HG02938 (cell line): ENCODE results near the gene AGPAT2.

Experiments used
- ATAC-seq: cut with Tn5 transposase; IDR thresholded peaks from one replicate; pipeline ENCODE4 v1.9.1; 2021; ENCODE audit warnings: mild to moderate bottlenecking, moderate library complexity; ENCODE audit not compliant: unreplicated experiment

Gene AGPAT2

DNA sequence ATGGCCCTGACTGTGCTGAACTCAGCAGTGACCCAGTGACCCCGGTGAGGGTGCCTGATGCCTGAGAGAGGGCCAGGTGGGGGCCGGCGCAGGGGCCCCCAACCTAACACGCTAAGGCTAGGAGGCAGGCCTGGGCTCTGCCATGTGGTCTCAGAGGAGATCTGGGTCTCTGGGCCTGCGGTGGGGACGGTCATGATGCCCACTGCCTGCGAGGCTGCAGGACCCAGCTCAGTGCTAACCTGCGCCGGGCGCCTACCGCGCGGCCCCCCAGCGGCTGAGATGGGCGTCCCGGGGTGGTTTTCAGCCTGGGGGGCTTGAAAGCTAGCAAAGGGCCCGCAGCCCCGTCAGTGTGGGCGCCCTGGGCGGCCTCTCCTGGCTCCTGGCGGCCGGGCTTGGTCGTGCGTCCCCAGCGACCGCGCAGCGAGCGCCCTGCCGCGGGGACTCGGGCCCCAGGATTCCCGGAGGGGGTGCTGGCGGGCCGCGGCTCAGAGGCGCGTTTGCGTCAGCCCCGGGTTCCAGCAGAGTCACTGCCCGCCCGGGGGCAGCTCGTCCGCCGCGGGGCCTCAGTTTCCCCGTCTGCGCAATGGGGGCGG, 22.1 kb downstream of the AGPAT2 start:
- ATAC-seq = no peak

GRCh38 chr9:136664000-136664915, 23.0 kb downstream of the AGPAT2 start:
- no peak for ATAC-seq

- ATAC-seq = no peak
These were observed 24.3 kb downstream of the AGPAT2 start, which contains the start of gene EGFL7 for GRCh38 chr9:136662656-136663581. EGFL7 (plus strand) TSS chr9:136662916; CDS start chr9:136668283, 5,367 bp downstream.

- no peak for ATAC-seq
These were observed 25.0 kb downstream of the AGPAT2 start for GRCh38 chr9:136662326-136662655.

GRCh38 chr9:136661641-136662325, 25.5 kb downstream of the AGPAT2 start:
- ATAC-seq = no peak

- no peak for ATAC-seq
These were observed 26.2 kb downstream of the AGPAT2 start for GRCh38 chr9:136660971-136661550.

DNA sequence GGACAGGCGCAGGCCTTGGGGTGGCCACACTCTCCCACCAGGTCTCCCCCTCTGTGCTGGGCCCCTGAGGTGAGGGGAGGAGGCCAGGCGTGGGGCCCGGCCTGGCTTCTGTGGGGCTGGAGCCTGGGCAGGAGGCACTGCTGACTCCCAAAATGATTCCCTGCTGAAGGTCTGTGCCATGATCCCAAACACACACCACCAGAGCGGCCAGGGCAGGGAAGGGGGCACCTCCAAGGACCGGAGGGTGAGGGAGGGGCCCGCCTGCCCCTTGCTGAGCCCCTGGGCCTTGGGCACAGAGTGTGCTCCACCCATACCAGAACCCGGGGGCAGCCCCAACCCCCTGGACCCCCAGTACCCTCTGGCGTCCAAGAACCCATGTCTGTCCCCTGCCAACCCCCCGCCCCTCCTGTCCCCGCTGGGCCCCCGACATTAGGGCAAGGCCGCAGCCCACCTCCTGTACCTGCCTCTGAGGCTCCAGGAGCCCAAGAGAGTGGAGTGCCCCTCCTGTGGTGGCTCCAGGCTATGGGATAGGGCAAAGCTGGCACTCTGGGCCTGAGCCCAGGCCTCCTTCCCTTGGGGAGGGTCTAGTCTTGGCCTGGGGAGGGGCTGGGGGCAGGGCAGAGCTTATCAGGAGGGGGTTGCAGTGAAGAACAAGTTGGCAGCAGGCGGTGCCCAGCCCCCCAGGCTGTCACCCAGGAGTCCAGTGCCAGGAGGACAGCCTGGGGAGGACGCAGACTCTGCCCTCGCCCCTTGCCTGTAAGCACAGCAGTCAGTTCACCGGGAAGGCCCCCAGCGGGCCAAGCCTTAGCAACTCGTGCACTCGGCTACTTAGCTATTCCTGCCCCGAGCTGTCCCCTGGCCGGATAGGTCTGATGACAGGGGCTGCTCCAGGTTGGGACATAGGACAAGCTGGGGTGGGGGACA, 27.1 kb downstream of the AGPAT2 start:
- no peak for ATAC-seq

- no peak for ATAC-seq
These were observed 28.3 kb downstream of the AGPAT2 start for GRCh38 chr9:136658849-136659535.

DNA sequence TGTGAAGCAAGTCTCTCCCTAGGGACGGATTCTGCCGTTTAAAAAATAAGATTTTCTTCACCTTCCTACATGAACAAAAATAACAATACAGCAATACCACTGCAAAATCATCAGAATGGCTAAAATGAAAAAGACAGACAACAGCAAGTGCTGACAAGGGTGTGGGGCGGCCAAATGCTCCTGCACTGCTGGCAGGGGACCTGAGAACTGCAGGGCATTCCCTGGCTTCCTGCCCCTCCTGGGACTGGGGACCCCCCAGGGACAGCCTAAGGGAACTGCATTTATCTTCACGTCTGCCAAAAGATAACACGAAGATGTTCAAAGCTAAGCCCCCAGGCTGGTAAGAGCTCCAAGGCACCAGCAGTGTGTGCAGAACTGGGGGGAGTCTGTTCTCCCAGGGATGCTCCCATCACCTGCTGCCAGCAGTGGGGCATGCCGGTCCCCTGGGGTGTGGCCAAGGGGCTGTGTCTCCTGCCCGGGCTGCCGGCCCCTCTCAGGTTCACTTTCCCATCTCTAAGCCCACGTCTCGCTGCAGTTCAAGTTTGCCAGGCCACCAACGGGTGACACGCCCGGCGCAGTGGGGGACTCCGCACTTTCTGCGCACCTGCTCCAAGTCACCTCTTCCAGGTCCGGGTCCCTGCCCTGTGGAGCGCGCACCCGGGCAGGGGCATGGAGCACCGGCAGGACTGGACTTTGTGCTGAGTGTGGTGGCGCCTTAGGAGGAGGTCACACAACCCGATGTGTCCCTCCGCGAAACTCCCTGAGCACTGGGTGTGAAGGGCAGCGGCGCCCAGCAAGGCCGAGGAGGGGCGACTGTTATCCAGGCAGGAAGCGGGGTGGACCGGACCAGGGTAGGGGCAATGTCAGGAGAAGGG, 29.0 kb downstream of the AGPAT2 start:
- no peak for ATAC-seq

GRCh38 chr9:136656795-136657611, 30.3 kb downstream of the AGPAT2 start:
- no peak for ATAC-seq

- ATAC-seq = no peak
These were observed 31.0 kb downstream of the AGPAT2 start for GRCh38 chr9:136656183-136656738.

GRCh38 chr9:136655536-136656182, 31.6 kb downstream of the AGPAT2 start:
- ATAC-seq = no peak

DNA sequence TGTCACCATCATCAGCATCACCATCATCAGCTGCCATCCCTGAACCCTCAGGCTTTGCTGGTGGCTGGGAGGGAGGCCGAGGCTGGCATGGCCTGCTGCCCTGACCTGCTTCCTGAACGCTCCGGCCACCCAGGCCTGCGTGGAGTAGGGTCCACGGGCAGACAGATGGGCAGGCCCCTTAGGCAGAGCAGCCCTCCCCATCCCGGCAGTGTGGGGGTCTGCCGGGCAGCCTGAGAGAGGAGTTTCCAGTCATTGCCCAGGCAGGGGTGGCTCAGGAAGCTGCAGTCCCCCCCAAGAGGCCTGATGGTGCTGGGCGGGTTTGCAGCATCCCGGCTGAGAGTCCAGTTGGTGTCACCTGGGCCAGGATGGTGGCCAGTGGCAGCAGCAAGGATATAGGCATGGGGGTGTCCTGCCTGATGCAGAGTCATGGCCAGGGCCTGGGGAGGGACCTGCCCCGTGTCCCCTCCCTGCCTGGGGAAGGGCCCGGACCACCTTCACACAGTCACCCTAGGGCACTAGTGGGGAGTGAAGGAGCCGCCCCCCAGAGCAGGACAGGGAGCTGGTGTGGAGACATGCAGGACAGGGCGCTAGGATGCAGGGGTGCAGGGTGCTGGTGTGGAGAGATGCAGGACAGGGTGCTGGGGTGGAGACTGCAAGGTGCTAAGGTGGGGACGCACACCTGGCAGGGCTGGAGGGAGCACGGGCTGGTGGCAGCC, 32.3 kb downstream of the AGPAT2 start:
- ATAC-seq = no peak

DNA sequence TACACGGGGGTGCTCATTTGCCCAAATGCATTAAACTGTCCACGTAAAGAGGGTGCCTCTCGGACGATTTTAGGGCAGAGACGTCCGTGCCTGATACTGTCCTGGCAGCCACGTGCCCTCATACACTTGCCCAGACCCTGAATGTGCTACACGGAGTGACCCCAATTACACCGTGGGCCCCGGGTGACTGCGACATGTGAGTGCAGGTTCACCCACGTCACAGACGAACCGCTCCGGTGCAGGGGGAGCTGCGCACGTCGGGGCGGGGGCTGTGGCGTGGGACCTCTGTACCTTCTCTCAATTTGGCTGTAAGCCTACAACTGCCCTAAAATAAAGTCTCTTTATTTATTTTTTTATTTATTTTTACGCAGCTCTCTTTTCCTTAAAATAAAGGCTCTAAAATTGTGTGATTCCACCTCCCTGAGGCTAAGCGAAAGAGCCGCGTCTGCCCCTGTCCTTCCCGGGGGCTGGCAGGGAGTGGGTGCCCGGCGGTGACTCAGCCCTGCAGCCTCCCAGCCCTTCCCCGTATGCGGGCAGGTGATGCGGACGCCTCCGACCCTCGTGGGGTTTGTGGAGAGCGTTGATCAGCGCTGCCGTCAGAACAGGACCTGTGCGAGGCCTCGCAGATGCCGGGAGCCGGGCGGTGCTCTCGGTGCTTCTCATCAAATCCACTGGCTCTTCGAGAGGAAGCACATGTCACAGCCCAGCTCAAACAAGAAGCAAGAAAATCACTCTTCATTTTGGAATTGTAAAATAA, 33.8 kb downstream of the AGPAT2 start:
- no peak for ATAC-seq

DNA sequence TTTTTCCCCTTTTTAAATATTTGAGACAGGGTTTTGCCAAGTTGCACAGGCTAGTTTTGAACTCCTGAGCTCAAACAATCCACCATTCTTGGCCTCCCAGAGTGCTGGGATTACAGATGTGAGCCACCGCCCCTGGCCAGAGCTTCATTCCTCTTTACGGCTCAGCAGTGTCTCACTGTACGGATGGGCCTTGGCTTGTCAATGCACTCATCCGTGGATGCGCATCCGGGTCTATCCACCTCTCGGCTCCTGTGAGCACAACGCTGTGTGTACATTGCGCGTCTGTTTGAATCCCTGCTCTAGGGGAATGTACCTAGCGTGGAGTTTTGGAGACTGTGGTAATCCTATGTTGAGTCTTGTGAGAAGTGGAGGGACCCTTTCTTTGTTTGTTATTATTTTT, 35.4 kb downstream of the AGPAT2 start:
- no peak for ATAC-seq
